Body of pancreas (tissue), 4 donors: ENCODE measurements around the gene DNAJC1.
"Not testable (repeated sequence)": the region's sequence is repeated elsewhere in the genome, so short reads cannot be mapped to it uniquely, and the experiment has no call there.

Source experiments
- POLR2A ChIP-seq, 3 donors: fragments of 450-650 bp; IDR thresholded peaks; one replicate each; pipeline ENCODE4 v1.6.1; 2016; ENCODE audit warnings: antibody characterized with exemption in 3 of 3, mild to moderate bottlenecking in 2 of 3
- TF ChIP-seq, protein P1 (sequence below), 7 experiments: fragments of 450-650 bp in 4 of 7; fragments of 200-600 bp in 3 of 7; sonication (generic) in 3 of 7; IDR thresholded peaks; one replicate each; pipeline ENCODE4 v1.5.1; 2016 to 2019; ENCODE audit warnings: antibody characterized with exemption in 7 of 7

- TF ChIP-seq, protein P1, sequence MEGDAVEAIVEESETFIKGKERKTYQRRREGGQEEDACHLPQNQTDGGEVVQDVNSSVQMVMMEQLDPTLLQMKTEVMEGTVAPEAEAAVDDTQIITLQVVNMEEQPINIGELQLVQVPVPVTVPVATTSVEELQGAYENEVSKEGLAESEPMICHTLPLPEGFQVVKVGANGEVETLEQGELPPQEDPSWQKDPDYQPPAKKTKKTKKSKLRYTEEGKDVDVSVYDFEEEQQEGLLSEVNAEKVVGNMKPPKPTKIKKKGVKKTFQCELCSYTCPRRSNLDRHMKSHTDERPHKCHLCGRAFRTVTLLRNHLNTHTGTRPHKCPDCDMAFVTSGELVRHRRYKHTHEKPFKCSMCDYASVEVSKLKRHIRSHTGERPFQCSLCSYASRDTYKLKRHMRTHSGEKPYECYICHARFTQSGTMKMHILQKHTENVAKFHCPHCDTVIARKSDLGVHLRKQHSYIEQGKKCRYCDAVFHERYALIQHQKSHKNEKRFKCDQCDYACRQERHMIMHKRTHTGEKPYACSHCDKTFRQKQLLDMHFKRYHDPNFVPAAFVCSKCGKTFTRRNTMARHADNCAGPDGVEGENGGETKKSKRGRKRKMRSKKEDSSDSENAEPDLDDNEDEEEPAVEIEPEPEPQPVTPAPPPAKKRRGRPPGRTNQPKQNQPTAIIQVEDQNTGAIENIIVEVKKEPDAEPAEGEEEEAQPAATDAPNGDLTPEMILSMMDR (IDR thresholded peaks at IDR 0.05) = not testable (repeated sequence)
- not testable (repeated sequence) for TF ChIP-seq POLR2A (IDR thresholded peaks at IDR 0.05)
Observed at GRCh38 chr10:21717437-21718054, 286.0 kb downstream of the DNAJC1 start.
